Adrenal gland (tissue), 5 donors: Measurements from ENCODE around the gene TBCEL.

Experiments used
- CTCF ChIP-seq, 6 experiments: fragments of 450-650 bp in 4 of 6; fragments of 200-600 bp in 2 of 6; sonication (generic) in 1 of 6; IDR thresholded peaks; 1 replicate in 5 of 6; 2 replicates in 1 of 6; pipeline versions ENCODE4 v1.5.1 to v1.8.0; 2016 to 2021; ENCODE audit warnings: antibody characterized with exemption in 6 of 6, mild to moderate bottlenecking in 2 of 6, moderate library complexity in 1 of 6
- POLR2A ChIP-seq, 2 donors: fragments of 450-650 bp; IDR thresholded peaks; one replicate each; pipeline ENCODE4 v1.6.1; 2017; ENCODE audit warnings: antibody characterized with exemption in 2 of 2, mild to moderate bottlenecking in 2 of 2, moderate library complexity in 1 of 2
- donor health status: DM: no; HTN: no; CAD: no.

DNA sequence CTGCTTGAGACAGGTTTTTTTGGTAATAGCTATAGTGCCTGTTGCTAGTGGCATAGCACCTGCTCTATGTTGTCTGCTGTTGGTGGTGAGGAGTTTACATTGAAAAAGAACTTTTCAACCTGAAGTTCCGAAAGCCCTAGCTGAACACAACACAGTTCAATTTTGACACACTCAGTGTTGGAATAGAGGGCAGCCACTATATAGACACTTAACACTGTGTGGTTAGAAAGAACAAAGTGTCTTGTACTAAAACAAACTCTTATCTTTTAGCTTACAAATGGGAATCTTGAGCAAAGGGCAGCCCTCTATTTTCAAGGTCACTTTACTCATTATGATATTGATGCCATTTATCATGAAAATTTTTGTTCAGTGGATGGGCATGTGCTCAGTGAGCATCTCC is 18.4 kb downstream of the TBCEL start:
- TF ChIP-seq CTCF (IDR thresholded peaks at IDR 0.05) (no peak), POLR2A (IDR thresholded peaks at IDR 0.05) (no peak)
